Panc1 (cell line): ENCODE measurements around the gene SYT1. TPM values are rescaled to one million over a fixed set of nuclear protein-coding genes. Genes with fewer than 3 reads are reported as not detected.

Experiments
- ATAC-seq: fragments of 200-7000 bp; cut with Tn5 transposase; 2 replicates; pipeline ENCODE4 v1.9.1; 2020; ENCODE audit warnings: mild to moderate bottlenecking, moderate library complexity
- BruUV-seq: library from RNA; stranded (reverse); fragments of 400-500 nt; replicated peaks from 2 replicates; lab custom pipeline; 2021; lab: Mats Ljungman, UMichigan
- CTCF ChIA-PET: fragments of 300-600 bp; sonication (Branson Sonifier 250); formaldehyde crosslinking; loops from one replicate; lab custom pipeline; 2022; ENCODE audit warnings: antibody characterized with exemption; lab: Charles Lee
- POLR2A ChIA-PET: fragments of 300-600 bp; sonication (Branson Sonifier 250); formaldehyde crosslinking; loops from one replicate; lab custom pipeline; 2022; ENCODE audit warnings: antibody characterized with exemption; lab: Charles Lee
- DNase-seq: peaks from one replicate; pipeline ENCODE4 v3.0.0-alpha.2; 2010; ENCODE audit warnings: low read depth, low spot score
- H3K27ac ChIP-seq: 2 replicates; pipeline ENCODE4 v1.5.1; 2011; ENCODE audit warnings: mild to moderate bottlenecking, low read length, inconsistent platforms
- H3K27me3 ChIP-seq: fragments of 200-500 bp; sonication (Bioruptor generic); 2 replicates; pipeline ENCODE4 v1.6.0; 2014; ENCODE audit warnings: low read length, inconsistent platforms; ENCODE audit not compliant: control insufficient read depth, insufficient read depth
- H3K36me3 ChIP-seq: fragments of 200-500 bp; sonication (Bioruptor generic); 2 replicates; pipeline ENCODE4 v1.5.1; 2014; ENCODE audit warnings: inconsistent platforms, mild to moderate bottlenecking, low read length, moderate library complexity; ENCODE audit not compliant: control insufficient read depth, insufficient read depth
- H3K4me1 ChIP-seq: 2 replicates; pipeline ENCODE4 v1.5.1; 2011; ENCODE audit warnings: inconsistent platforms, mild to moderate bottlenecking, low read length, moderate library complexity; ENCODE audit not compliant: control insufficient read depth, insufficient read depth
- H3K4me3 ChIP-seq, 2 experiments: 2 replicates each; pipeline ENCODE4 v1.5.1; 2011 to 2012; ENCODE audit warnings: low read depth in 2 of 2, low read length in 2 of 2, mild to moderate bottlenecking in 2 of 2, inconsistent platforms in 1 of 2, moderate library complexity in 1 of 2
- H3K9me3 ChIP-seq: fragments of 200-500 bp; sonication (Bioruptor generic); 2 replicates; pipeline ENCODE4 v1.5.1; 2014; ENCODE audit warnings: low read depth, mild to moderate bottlenecking, inconsistent platforms, low read length, moderate library complexity; ENCODE audit not compliant: control insufficient read depth, insufficient read depth
- CTCF ChIP-seq: fragments of 450-650 bp; IDR thresholded peaks from 2 replicates; pipeline ENCODE4 v1.5.1; 2017; ENCODE audit warnings: mild to moderate bottlenecking
- POLR2AphosphoS5 ChIP-seq: IDR thresholded peaks from 2 replicates; pipeline ENCODE4 v1.6.1; 2012; ENCODE audit warnings: mild to moderate bottlenecking, low read depth, low read length, moderate library complexity
- REST ChIP-seq, 2 experiments: IDR thresholded peaks; 2 replicates each; pipeline ENCODE4 v1.6.1; 2011 to 2012; ENCODE audit warnings: low read depth in 2 of 2, control low read depth in 1 of 2, low read length in 1 of 2, mild to moderate bottlenecking in 1 of 2, moderate library complexity in 1 of 2; ENCODE audit not compliant: insufficient read depth in 1 of 2
- SIN3A ChIP-seq: IDR thresholded peaks from 2 replicates; pipeline ENCODE4 v1.6.1; 2012; ENCODE audit warnings: low read depth, mild to moderate bottlenecking, low read length, moderate library complexity, borderline replicate concordance; ENCODE audit not compliant: insufficient read depth
- TCF7L2 ChIP-seq: IDR thresholded peaks from 2 replicates; pipeline ENCODE4 v1.6.1; 2011; ENCODE audit warnings: mild to moderate bottlenecking, low read depth, low read length, inconsistent platforms
- in situ Hi-C: cut with HindIII; loops from 2 replicates; pipeline ENCODE4 v1.10.0; 2016; ENCODE audit warnings: low sequenced_read_pairs, low pct_unique_long_range_greater_than_20kb
- intact Hi-C: fragments of 100-400 bp; cut with micrococcal nuclease; formaldehyde crosslinking; loops from one replicate; pipeline ENCODE4 v1.10.0; 2022; ENCODE audit not compliant: unreplicated experiment
- total RNA-seq: library from RNA; stranded (reverse); gene quantifications from one replicate; pipeline ENCODE4 v1.2.1, GENCODE V29; 2021; ENCODE audit not compliant: unreplicated experiment

Gene SYT1
- total RNA-seq, 1 experiment from 2014 or later = 3.0 TPM

GRCh38 chr12:78929075-78929418 lies 64.5 kb downstream of the SYT1 start:
- BruUV-seq = no TSS peak

GRCh38 chr12:78931466-78931990 lies 67.0 kb downstream of the SYT1 start:
- no TSS peak for BruUV-seq
- no peak overlapping the region for H3K27ac ChIP-seq
- DNase-seq (no peak), ATAC-seq (no peak)
- H3K27me3 ChIP-seq = no peaks in the 10 kb centered on the region
- in situ Hi-C loops = no loop called here
- TF ChIP-seq POLR2AphosphoS5 = no peak
- TF ChIP-seq REST (IDR thresholded peaks at IDR 0.05; ENCODE audit: insufficient read depth in 1 of 2, low read depth in 2 of 2, low read length in 1 of 2) = no peak
- TF ChIP-seq TCF7L2 = no peak
- no peak for TF ChIP-seq CTCF
- no peak for TF ChIP-seq SIN3A
- ChIA-PET CTCF (no interaction called here), POLR2A (no interaction called here)
- no peaks in the 10 kb centered on the region for H3K4me1 ChIP-seq
- no peaks in the 10 kb centered on the region for H3K9me3 ChIP-seq
- H3K4me3 ChIP-seq = no peak overlapping the region
- intact Hi-C loops = no loop called here
- H3K36me3 ChIP-seq = no peaks in the 10 kb centered on the region

More at GRCh38 chr12:78929075-78929418, 64.5 kb downstream of the SYT1 start:
- Histone ChIP-seq H3K9me3 (no peaks in the 10 kb centered on the region), H3K4me3 (no peak overlapping the region), H3K27me3 (no peaks in the 10 kb centered on the region), H3K36me3 (no peaks in the 10 kb centered on the region), H3K4me1 (no peaks in the 10 kb centered on the region), H3K27ac (no peak overlapping the region)
- ChIA-PET CTCF (no interaction called here), POLR2A (no interaction called here)
- intact Hi-C loops = no loop called here
- no peak for ATAC-seq
- TF ChIP-seq TCF7L2 (no peak), SIN3A (no peak), REST (IDR thresholded peaks at IDR 0.05; ENCODE audit: insufficient read depth in 1 of 2, low read depth in 2 of 2, low read length in 1 of 2) (no peak), POLR2AphosphoS5 (no peak)
- DNase-seq = no peak
- in situ Hi-C loops = no loop called here
